OCI-LY7 (cell line): ENCODE measurements around the gene VKORC1. TPM values are rescaled to one million over a fixed set of nuclear protein-coding genes. Genes with fewer than 3 reads are reported as not detected.

ENCODE experiments used
- BruUV-seq: library from RNA; stranded (reverse); fragments of 400-500 nt; replicated peaks from 2 replicates; lab custom pipeline; 2021; lab: Mats Ljungman, UMichigan
- CTCF ChIA-PET: fragments of 300-600 bp; sonication (Branson Sonifier 250); formaldehyde crosslinking; loops from one replicate; lab custom pipeline; 2022; ENCODE audit warnings: antibody characterized with exemption; ENCODE audit not compliant: unreplicated experiment; lab: Charles Lee
- POLR2A ChIA-PET: fragments of 300-600 bp; sonication (Branson Sonifier 250); formaldehyde crosslinking; loops from one replicate; lab custom pipeline; 2022; ENCODE audit warnings: antibody characterized with exemption; lab: Charles Lee
- DNase-seq: peaks from one replicate; pipeline ENCODE4 v3.0.0-alpha.2; 2015; ENCODE audit warnings: low spot score
- H2AFZ ChIP-seq: fragments of 200-600 bp; sonication (generic), shearing (Covaris generic); 2 replicates; pipeline ENCODE4 v1.6.1; 2014; ENCODE audit warnings: mild to moderate bottlenecking, antibody characterized with exemption, low read length, moderate library complexity
- H3K27ac ChIP-seq: fragments of 200-600 bp; sonication (generic); 2 replicates; pipeline ENCODE4 v1.5.1; 2014; ENCODE audit warnings: mixed run types, low read depth, mild to moderate bottlenecking, moderate library complexity, low read length, inconsistent platforms; ENCODE audit not compliant: poor library complexity, severe bottlenecking
- H3K36me3 ChIP-seq: fragments of 200-600 bp; sonication (generic); 2 replicates; pipeline ENCODE4 v1.6.1; 2014; ENCODE audit warnings: mild to moderate bottlenecking, antibody characterized with exemption, low read length, moderate library complexity, mixed read lengths; ENCODE audit not compliant: insufficient read depth
- H3K4me1 ChIP-seq: fragments of 200-600 bp; sonication (generic); 2 replicates; pipeline ENCODE4 v1.5.1; 2014; ENCODE audit warnings: mild to moderate bottlenecking, low read length; ENCODE audit not compliant: insufficient read depth, poor library complexity, severe bottlenecking
- H3K4me2 ChIP-seq: fragments of 200-600 bp; sonication (generic); 2 replicates; pipeline ENCODE4 v1.6.1; 2014; ENCODE audit warnings: mild to moderate bottlenecking, low read length
- H3K4me3 ChIP-seq: fragments of 200-600 bp; sonication (generic); 2 replicates; pipeline ENCODE4 v1.5.1; 2014; ENCODE audit warnings: mild to moderate bottlenecking, low read depth, low read length; ENCODE audit not compliant: poor library complexity, severe bottlenecking
- H3K79me2 ChIP-seq: fragments of 200-600 bp; sonication (generic); 2 replicates; pipeline ENCODE4 v1.6.1; 2016; ENCODE audit warnings: low read depth, mild to moderate bottlenecking, low read length, moderate library complexity, mixed read lengths; ENCODE audit not compliant: insufficient read depth
- H3K9me2 ChIP-seq: fragments of 200-600 bp; sonication (generic); 2 replicates; pipeline ENCODE4 v1.6.1; 2016; ENCODE audit warnings: mild to moderate bottlenecking, low read length, mixed read lengths; ENCODE audit not compliant: insufficient read depth
- H3K9me3 ChIP-seq: fragments of 200-600 bp; sonication (generic); 2 replicates; pipeline ENCODE4 v1.6.1; 2014; ENCODE audit warnings: mild to moderate bottlenecking, mixed run types, low read length, mixed read lengths
- H4K20me1 ChIP-seq: fragments of 200-600 bp; sonication (generic); 2 replicates; pipeline ENCODE4 v1.6.1; 2014; ENCODE audit warnings: mild to moderate bottlenecking, antibody characterized with exemption, low read length, moderate library complexity, mixed read lengths; ENCODE audit not compliant: insufficient read depth
- EZH2phosphoT487 ChIP-seq: fragments of 200-600 bp; sonication (generic); IDR thresholded peaks from 2 replicates; pipeline ENCODE4 v1.6.1; 2018; ENCODE audit warnings: low read depth, borderline replicate concordance, mild to moderate bottlenecking, mixed run types, antibody characterized with exemption, low read length, moderate library complexity, mixed read lengths
- intact Hi-C: fragments of 100-400 bp; cut with micrococcal nuclease; formaldehyde crosslinking; loops from one replicate; pipeline ENCODE4 v1.10.0; 2022; ENCODE audit not compliant: unreplicated experiment
- total RNA-seq, 2 experiments: library from RNA; depleted of rRNA in 1 of 2; stranded (reverse); fragments of >200 nt in 1 of 2; shearing (Covaris generic) in 1 of 2; gene quantifications; 2 replicates each; pipeline ENCODE4 v1.2.3, GENCODE V29; 2014 to 2022
- TF ChIP-seq, protein P1 (sequence below): fragments of 200-600 bp; sonication (generic); conservative IDR thresholded peaks from 2 replicates; pipeline ENCODE4 v1.5.1; 2014; ENCODE audit warnings: mild to moderate bottlenecking, antibody characterized with exemption, low read length, moderate library complexity, mixed read lengths

Gene VKORC1
- total RNA-seq, 2 experiments from 2014 or later = 69.3 to 70.2 TPM

DNA sequence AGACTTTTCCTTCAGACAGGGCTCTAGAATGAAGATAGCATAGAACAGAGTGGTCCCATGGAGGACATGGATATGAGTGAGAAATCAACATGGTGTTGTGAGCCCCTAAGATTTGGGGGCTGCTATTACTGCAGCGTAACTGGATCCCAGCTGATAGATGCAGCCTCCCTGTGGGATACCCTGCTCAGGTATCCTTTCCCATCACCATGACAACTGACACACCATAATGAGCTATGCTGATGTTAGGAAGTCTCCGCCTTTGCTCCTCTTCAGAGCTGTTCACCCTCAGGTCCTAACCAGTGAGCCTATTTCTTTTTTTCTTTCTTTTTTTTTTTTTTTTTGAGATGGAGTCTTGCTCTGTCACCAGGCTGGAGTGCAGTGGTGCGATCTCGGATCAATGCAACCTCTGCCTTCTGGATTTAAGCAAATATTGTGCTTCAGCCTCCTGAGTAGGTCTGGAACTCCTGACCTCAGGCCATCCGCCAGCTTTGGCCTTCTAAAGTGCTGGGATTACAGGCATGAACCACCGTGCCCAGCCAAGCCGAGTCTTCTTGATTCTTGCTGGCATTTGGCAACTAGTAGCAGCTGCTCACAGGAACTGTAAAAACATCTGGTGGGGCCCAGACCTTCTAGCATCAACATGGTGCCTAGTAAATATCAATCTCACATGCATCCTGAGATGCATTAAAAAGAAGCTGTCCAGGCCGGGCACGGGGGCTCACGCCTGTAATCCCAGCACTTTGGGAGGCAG is 44.1 kb downstream of the VKORC1 start:
- no peaks in the 10 kb centered on the region for H3K9me2 ChIP-seq
- no peak overlapping the region for H3K4me3 ChIP-seq
- intact Hi-C loops = no loop called here
- H2AFZ ChIP-seq = no peak overlapping the region
- no peaks in the 10 kb centered on the region for H3K36me3 ChIP-seq
- DNase-seq = no peak
- H4K20me1 ChIP-seq = no peaks in the 10 kb centered on the region
- CTCF ChIA-PET = interaction anchor here (0.6 kb wide), 1 partner anchor 31 kb away, joined by 3 read pairs; no protein-coding TSS in a partner anchor
- POLR2A ChIA-PET = interaction anchor here (0.5 to 0.7 kb wide), 3 partner anchors 9 to 93 kb away, joined by 3 to 4 read pairs (median 3); no protein-coding TSS in a partner anchor
- no peak for TF ChIP-seq EZH2phosphoT487
- TF ChIP-seq, protein P1, sequence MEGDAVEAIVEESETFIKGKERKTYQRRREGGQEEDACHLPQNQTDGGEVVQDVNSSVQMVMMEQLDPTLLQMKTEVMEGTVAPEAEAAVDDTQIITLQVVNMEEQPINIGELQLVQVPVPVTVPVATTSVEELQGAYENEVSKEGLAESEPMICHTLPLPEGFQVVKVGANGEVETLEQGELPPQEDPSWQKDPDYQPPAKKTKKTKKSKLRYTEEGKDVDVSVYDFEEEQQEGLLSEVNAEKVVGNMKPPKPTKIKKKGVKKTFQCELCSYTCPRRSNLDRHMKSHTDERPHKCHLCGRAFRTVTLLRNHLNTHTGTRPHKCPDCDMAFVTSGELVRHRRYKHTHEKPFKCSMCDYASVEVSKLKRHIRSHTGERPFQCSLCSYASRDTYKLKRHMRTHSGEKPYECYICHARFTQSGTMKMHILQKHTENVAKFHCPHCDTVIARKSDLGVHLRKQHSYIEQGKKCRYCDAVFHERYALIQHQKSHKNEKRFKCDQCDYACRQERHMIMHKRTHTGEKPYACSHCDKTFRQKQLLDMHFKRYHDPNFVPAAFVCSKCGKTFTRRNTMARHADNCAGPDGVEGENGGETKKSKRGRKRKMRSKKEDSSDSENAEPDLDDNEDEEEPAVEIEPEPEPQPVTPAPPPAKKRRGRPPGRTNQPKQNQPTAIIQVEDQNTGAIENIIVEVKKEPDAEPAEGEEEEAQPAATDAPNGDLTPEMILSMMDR = no peak
- no peaks in the 10 kb centered on the region for H3K79me2 ChIP-seq
- H3K9me3 ChIP-seq = no peaks in the 10 kb centered on the region
- H3K27ac ChIP-seq = no peak overlapping the region
- H3K4me2 ChIP-seq = no peak overlapping the region
- BruUV-seq = no TSS peak
- H3K4me1 ChIP-seq = no peaks in the 10 kb centered on the region

DNA sequence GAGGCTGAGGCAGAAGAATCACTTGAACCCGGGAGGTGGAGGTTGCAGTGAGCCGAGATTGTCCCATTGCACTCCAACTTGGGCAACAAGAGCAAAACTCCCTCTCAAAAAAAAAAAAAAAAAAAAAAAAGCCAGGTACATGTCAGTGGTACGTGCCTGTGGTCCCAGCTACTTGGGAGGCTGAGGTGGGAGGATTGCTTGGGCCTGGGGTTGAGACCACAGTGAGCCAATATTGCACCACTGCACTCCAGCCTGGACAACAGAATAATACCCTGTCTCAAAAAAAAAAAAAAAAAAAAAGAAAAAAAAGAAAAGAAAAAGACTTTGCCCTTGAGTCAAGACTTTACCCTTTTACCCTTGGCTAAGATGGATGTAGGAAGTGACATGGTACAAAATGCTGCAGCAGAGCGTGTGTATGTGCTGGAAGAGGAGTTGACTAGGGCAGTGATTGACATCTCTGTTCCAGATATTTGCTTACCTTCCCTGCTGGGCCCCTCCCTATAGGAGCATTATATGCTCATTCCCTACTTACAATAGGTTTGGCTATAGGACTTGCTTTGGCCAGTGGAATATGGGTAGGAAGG is 50.6 kb downstream of the VKORC1 start:
- no peak overlapping the region for H3K4me2 ChIP-seq
- no peaks in the 10 kb centered on the region for H3K79me2 ChIP-seq
- no peaks in the 10 kb centered on the region for H3K4me1 ChIP-seq
- ChIA-PET CTCF (no interaction called here), POLR2A (no interaction called here)
- no peaks in the 10 kb centered on the region for H4K20me1 ChIP-seq
- H3K27ac ChIP-seq = no peak overlapping the region
- intact Hi-C loops = no loop called here
- no peaks in the 10 kb centered on the region for H3K9me3 ChIP-seq
- H3K36me3 ChIP-seq = no peaks in the 10 kb centered on the region; the same call in 1 of the 2 replicates
- no TSS peak for BruUV-seq
- no peaks in the 10 kb centered on the region for H3K9me2 ChIP-seq
- H3K4me3 ChIP-seq = no peak overlapping the region
- DNase-seq = no peak
- H2AFZ ChIP-seq = no peak overlapping the region
- TF ChIP-seq EZH2phosphoT487 = no peak
- TF ChIP-seq, protein P1 = no peak

DNA sequence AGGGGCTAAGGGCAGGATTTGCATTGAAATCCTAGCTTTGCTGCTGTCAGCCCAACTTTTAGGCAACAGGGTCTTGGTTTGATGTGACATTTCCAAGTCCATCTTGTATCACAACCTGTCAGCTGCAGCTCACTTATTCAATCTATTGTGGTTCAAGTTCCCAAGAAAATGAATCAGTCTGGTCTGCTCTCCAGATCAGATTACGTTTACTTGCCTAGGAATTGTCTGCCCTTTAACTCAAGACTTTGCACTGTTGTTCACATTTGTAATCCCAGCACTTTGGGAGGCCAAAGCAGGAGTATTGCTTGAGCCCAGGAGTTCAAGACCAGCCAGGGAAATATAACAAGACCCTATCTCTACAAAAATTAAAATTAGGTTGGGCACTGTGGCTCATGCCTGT is 51.2 kb downstream of the VKORC1 start:
- POLR2A ChIA-PET = interaction anchor here (0.5 kb wide), 1 partner anchor 40 kb away, joined by 3 read pairs; no protein-coding TSS in a partner anchor
- Histone ChIP-seq H4K20me1 (no peaks in the 10 kb centered on the region), H3K4me2 (no peak overlapping the region), H3K79me2 (no peaks in the 10 kb centered on the region), H3K9me3 (no peaks in the 10 kb centered on the region), H3K36me3 (no peaks in the 10 kb centered on the region; the same call in 1 of the 2 replicates), H2AFZ (no peak overlapping the region), H3K27ac (no peak overlapping the region), H3K4me3 (no peak overlapping the region), H3K9me2 (no peaks in the 10 kb centered on the region), H3K4me1 (no peaks in the 10 kb centered on the region)
- CTCF ChIA-PET = interaction anchor here (0.6 kb wide), 1 partner anchor 10 kb away, joined by 3 read pairs; the partner anchor contains the start of gene STX4
- BruUV-seq = no TSS peak
- intact Hi-C loops = no loop called here
- TF ChIP-seq, protein P1 = no peak
- TF ChIP-seq EZH2phosphoT487 = no peak
- DNase-seq = no peak
